Adrenal gland (tissue), 5 donors: ENCODE data around the gene NR1I3.
"Not testable (repeated sequence)": the region's sequence is repeated elsewhere in the genome, so short reads cannot be mapped to it uniquely, and the experiment has no call there.

Experiments
- POLR2A ChIP-seq, 2 donors: fragments of 450-650 bp; IDR thresholded peaks; one replicate each; pipeline ENCODE4 v1.6.1; 2017; ENCODE audit warnings: antibody characterized with exemption in 2 of 2, mild to moderate bottlenecking in 2 of 2, moderate library complexity in 1 of 2
- TF ChIP-seq, protein P1 (sequence below), 6 experiments: fragments of 450-650 bp in 4 of 6; fragments of 200-600 bp in 2 of 6; sonication (generic) in 1 of 6; IDR thresholded peaks; 1 replicate in 5 of 6; 2 replicates in 1 of 6; pipeline versions ENCODE4 v1.5.1 to v1.8.0; 2016 to 2021; ENCODE audit warnings: antibody characterized with exemption in 6 of 6, mild to moderate bottlenecking in 2 of 6, moderate library complexity in 1 of 6
- donor health status: DM: no; HTN: no; CAD: no.

DNA sequence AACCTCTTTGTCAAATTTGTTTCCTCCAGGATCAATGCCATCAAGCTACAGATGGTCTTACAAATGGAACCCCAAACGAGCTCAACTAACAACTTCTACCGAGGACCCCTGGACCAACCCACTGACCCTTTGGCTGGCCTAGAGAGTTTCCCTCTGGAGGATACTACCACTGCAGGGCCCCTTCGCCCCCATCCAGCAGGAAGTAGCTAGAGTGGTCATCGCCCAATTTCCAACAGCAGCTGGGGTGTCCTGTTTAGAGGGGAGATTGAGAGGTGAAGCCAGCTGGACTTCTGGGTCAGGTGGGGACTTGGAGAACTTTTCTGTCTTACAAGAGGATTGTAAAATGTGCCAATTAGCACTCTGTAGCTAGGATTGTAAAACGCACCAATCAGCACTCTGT, 19.1 kb upstream of the NR1I3 start:
- TF ChIP-seq, protein P1, sequence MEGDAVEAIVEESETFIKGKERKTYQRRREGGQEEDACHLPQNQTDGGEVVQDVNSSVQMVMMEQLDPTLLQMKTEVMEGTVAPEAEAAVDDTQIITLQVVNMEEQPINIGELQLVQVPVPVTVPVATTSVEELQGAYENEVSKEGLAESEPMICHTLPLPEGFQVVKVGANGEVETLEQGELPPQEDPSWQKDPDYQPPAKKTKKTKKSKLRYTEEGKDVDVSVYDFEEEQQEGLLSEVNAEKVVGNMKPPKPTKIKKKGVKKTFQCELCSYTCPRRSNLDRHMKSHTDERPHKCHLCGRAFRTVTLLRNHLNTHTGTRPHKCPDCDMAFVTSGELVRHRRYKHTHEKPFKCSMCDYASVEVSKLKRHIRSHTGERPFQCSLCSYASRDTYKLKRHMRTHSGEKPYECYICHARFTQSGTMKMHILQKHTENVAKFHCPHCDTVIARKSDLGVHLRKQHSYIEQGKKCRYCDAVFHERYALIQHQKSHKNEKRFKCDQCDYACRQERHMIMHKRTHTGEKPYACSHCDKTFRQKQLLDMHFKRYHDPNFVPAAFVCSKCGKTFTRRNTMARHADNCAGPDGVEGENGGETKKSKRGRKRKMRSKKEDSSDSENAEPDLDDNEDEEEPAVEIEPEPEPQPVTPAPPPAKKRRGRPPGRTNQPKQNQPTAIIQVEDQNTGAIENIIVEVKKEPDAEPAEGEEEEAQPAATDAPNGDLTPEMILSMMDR (IDR thresholded peaks at IDR 0.05): not testable (repeated sequence)
- TF ChIP-seq POLR2A (IDR thresholded peaks at IDR 0.05): not testable (repeated sequence)
